DMS79 treated with DMSO at 0.1 percent for 48 hours (cell line): ENCODE data around the gene HEPACAM.

ENCODE experiments used
- DNase-seq: peaks from one replicate; lab custom pipeline; 2025; lab: John Stamatoyannopoulos, UW

The HEPACAM gene

DNA sequence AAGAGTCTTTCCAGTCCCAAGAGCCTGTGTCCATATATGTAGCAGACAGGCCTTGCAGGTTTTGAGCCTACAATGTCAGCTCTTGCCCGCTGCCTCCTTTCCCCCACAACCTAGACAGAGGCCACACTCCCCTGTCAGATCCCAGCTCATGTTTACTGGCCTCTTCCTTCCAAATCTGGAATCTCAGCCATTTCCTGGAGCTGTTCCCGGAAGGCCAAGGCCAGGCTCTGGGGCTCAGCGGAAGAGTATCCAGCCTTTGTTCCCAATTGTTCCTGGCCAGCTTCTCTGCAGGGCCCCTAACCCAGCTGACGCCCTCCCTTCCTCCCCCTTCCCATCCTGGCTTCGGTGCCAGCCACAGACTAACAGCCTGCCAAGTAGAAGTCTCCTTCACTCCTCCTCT is 37.1 kb downstream of the HEPACAM start:
- no peak for DNase-seq

DNA sequence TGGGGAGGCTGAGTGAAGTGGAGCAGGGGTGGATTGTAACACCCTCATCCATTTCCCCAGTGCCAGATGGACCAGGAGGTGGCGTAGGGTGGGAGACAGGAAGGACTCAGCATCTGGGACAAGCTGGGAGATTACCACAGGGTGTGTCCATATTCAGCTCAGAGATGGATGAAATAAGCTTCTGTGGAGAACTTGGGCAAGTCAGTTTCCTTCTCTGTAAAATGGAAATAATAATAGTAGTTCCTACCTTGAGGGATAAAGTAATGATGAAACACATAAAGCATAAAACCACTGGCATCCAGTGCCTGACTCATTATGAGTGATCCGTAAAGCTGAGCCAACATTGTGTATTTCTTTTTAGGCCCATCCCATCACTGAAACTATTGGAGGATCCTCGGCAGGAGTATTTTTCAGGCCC is 37.6 kb downstream of the HEPACAM start:
- DNase-seq: no peak

GRCh38 chr11:124897674-124898262 is 38.1 kb downstream of the HEPACAM start, which contains the start of gene ROBO4:
ROBO4 (minus strand) TSS chr11:124897865; CDS start chr11:124897795, 70 bp downstream.
- no peak for DNase-seq

DNA sequence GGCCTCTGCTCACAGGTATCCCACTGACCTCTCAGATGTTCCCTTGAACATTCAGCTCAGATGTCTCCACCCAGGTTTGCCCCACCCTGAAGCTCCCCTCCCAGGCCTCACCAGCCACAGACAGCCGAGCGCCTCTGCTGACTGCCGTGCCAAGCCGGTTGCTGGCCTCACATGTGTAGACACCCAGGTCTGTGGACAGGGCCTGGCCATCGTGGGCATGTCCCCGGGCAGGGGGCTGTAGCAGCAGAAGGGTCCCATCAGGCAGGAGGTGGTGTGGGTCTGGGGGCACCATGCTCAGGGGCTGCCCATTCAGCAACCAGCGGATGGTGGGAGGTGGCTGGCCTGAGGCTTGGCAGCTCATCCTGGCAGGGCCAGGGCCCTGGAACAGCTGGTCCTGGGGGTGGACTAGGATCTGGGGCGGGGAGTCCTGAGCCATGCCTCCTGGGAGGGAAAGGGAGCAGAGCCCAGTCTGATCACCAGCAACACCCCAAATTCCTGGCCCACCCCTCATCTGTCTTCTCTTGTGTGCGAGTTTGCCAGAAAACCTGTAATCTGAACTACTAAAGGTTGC is 38.9 kb downstream of the HEPACAM start:
- no peak for DNase-seq

GRCh38 chr11:124896071-124896750 is 39.6 kb downstream of the HEPACAM start:
- DNase-seq: no peak

DNA sequence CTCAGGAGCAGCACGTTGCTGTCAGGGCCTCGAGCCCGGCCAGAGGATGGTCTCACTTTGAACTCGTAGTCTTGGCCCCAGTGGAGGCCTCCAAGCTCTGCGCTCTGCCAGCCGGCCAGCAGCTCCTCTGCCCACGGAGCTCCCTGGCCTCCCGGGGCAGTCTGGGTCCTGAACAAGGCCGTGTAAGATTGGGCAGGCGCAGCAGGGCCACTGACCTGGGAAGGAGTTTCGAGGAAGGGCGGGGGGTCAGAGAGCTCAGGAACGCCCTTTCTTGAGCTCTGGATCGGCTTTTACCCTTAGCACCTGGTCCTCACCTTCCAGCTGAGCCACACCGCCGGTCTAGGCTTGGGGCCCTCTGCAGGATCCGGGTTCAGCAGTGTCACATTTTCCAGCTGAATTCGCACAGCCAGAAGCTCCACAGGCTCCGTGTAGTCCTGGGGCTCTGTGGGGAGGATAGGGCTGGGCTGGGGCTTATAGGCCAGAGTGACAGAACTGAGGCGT is 40.3 kb downstream of the HEPACAM start:
- DNase-seq: no peak

- DNase-seq: no peak
Observed at GRCh38 chr11:124894606-124895430, 41.0 kb downstream of the HEPACAM start.

- no peak for DNase-seq
Observed at GRCh38 chr11:124893781-124894401, 42.0 kb downstream of the HEPACAM start.

- no peak for DNase-seq
Observed at GRCh38 chr11:124892750-124893454, 42.9 kb downstream of the HEPACAM start.

DNA sequence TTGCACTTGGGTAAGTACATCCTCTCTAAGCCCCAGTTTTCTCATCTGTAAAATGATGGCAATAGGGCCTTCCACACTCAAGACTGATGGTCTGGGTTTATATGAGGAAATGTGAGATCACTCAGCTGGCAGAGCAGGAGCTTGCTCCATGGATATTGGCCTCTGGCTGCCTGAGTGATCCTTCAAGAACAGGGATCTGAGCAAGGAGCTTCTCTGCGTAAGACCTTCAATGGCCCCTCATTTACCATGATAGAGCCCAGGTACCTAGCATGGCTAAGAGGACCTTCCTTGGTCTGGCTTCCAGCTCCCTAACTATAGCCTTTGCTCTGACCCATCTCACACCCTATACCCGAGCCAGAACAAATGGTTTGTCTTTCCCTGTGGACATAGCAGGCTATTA is 43.7 kb downstream of the HEPACAM start:
- DNase-seq: no peak

- no peak for DNase-seq
Observed at GRCh38 chr11:124891373-124891861, 44.4 kb downstream of the HEPACAM start.

DNA sequence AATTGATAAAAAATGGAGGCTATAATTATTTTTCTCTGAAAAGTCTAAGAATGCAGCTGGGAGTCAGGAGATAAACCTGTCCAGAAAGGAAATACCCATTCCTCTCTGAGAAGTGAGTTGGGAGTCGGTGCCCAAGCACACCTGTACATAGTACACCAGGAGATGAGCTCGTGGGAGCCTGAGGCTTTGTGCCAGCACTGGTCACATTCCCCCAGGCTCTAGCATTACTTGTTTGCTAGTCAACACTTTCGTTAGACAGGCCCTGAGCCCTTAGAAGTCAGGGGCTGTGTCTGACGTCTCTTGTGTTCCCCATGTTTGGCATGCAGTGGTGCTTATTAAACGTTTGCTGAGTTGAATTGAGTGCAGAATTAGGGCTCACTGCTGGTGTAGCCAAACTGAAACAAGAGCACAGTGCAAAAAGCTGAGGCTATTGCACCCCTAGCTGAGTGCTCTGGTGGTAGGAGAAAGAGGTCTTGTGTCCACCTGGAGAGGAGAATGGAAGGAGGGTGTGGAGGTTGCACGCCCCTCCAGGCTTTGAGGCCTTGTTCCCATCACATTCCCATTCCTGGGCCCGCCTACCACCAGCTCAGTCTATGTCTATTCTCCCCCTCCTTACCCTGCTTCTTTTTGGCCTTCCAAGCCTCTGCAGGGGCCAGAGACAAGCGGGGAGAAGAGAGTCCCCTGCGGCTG is 45.0 kb downstream of the HEPACAM start:
- no peak for DNase-seq

- DNase-seq: no peak
Observed at GRCh38 chr11:124890151-124890550, 45.7 kb downstream of the HEPACAM start.

- DNase-seq: no peak
Observed at GRCh38 chr11:124889191-124890091, 46.4 kb downstream of the HEPACAM start.

GRCh38 chr11:124887667-124888013 is 48.2 kb downstream of the HEPACAM start:
- no peak for DNase-seq

- no peak for DNase-seq
Observed at GRCh38 chr11:124886978-124887666, 48.7 kb downstream of the HEPACAM start.

DNA sequence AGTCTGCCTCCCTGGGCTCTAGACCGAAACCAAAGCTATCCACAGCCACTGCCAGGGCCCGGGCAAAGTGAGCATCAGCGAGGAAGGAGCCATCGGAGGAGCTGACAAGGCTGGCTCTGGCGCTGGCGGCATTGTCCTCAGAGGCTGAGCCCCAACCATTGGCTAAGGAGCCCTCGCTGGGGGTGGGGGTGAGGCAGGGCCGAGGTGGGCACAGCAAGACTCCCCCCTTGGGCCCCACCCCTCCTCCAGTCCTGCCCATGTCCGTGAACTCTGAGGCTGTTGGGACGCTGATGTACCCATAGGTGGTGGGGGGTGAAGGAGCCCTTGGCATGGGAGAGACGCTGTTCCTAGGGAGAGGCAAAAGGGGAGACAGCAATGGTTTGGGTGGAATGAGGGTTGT is 49.4 kb downstream of the HEPACAM start:
- DNase-seq: no peak

GRCh38 chr11:124884869-124885479 is 50.9 kb downstream of the HEPACAM start:
- no peak for DNase-seq

- no peak for DNase-seq
Observed at GRCh38 chr11:124884340-124884739, 51.5 kb downstream of the HEPACAM start.
